Vein endothelial cell (primary cell): ENCODE measurements around the gene ACYP1. TPM values are rescaled to one million over a fixed set of nuclear protein-coding genes. Genes with fewer than 3 reads are reported as not detected.

ENCODE experiments used
- small RNA-seq: library from RNA; depleted of rRNA; stranded (forward); fragments of <200 nt; gene quantifications from one replicate; pipeline ENCODE3, GENCODE V24; 2012
- total RNA-seq: library from RNA; depleted of rRNA; stranded (reverse); fragments of >200 nt; gene quantifications from 2 replicates; pipeline ENCODE4 v1.2.3, GENCODE V29; 2012

ACYP1 gene
- total RNA-seq, result 7.3 and 8.8 TPM in 2 replicates

GRCh38 chr14:75063491-75064204 is at the start of gene ACYP1:
Gene ACYP1 (minus strand): TSS chr14:75064024. CDS start chr14:75063553, 471 bp downstream.

GRCh38 chr14:75069121-75069810 is 5.4 kb upstream of the ACYP1 start, which contains the start of gene ZC2HC1C:
Gene ZC2HC1C (plus strand): TSS chr14:75069641. CDS start chr14:75070574, 933 bp downstream.

GRCh38 chr14:75050852-75051555 is 12.8 kb downstream of the ACYP1 start, which contains the start of gene MLH3:
Gene MLH3 (minus strand): TSS chr14:75051467. CDS start chr14:75049655, 1,812 bp downstream.

Small RNA genes within 50 kb of the gene (small RNA-seq; reads per million reads assigned to genes)
- not detected for gene RNU6-689P

Other genes starting within 250 kb of the ACYP1 start
- under 0.01 TPM in 1 of 2 replicates, not detected in the other for gene PROX2, start 187.9 kb downstream of the ACYP1 start, total RNA-seq
- gene DLST, start 182.1 kb downstream of the ACYP1 start, total RNA-seq, result 68.3 and 77.8 TPM in 2 replicates
- gene RPS6KL1, start 140.8 kb downstream of the ACYP1 start, total RNA-seq, result 10.5 and 14.7 TPM in 2 replicates
- gene PGF, start 108.4 kb downstream of the ACYP1 start, total RNA-seq, result 320 and 421 TPM in 2 replicates
- 79.4 and 187 TPM in 2 replicates for gene EIF2B2, start 61.1 kb downstream of the ACYP1 start, total RNA-seq
- gene MLH3, start 12.6 kb downstream of the ACYP1 start, total RNA-seq, result 15.7 and 19.5 TPM in 2 replicates
- 0.67 and 1.6 TPM in 2 replicates for gene ZC2HC1C, start 5.6 kb upstream of the ACYP1 start, total RNA-seq
- gene NEK9, start 63.0 kb upstream of the ACYP1 start, total RNA-seq, result 19.9 and 24.8 TPM in 2 replicates
- 282 and 308 TPM in 2 replicates for gene TMED10, start 112.6 kb upstream of the ACYP1 start, total RNA-seq
- gene FOS, start 214.8 kb upstream of the ACYP1 start, total RNA-seq, result 2.1 and 3.9 TPM in 2 replicates